ENCODE results near the gene KDM1A. TPM values are rescaled to one million over a fixed set of nuclear protein-coding genes. Genes with fewer than 3 reads are reported as not detected.

KDM1A gene
- total and polyA plus RNA-seq, 9 of the 15 experiments (the other 6 are each of a cell fraction or from before 2014, with no cell fraction given), result 59.2 to 181 (median 168) TPM

DNA sequence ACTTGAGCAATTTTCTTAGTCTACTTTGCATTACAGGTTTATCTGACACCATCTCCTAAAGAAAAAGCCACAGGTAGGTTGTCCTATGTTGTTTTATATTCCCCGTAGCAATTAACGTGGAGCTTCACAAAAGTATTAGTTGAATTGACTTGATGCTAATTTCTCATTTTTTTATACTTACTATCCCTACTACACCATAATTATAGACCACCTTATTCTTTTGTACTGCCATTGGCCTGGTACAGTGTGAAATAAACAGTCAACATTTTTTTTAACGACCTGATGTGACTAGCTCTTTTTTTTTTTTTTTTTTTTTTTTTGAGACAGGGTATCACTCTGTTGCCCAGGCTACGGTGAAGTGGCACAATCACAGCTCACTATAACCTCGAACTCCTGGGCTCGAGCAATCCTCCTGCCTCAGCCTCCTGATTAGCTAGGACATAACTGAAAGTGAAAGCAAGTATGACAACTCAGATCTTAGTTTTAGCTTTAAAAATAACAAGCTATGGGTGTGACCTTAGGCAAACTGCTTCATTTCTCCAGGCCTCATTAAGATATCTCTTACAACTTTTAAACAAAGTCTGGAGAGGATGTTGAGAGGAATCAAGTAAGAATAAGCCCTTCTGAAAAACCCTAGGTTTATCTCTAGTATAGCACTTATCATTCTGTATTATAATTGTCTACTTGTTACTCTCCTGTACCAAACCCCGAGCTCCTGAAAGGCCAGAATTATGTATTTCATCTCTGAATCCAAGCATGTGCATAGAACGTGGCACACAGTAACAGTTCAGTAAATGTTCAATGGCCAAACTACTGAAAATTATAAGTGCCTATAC is 99.9 kb downstream of the KDM1A start (continued):
- TF ChIP-seq, protein P1, sequence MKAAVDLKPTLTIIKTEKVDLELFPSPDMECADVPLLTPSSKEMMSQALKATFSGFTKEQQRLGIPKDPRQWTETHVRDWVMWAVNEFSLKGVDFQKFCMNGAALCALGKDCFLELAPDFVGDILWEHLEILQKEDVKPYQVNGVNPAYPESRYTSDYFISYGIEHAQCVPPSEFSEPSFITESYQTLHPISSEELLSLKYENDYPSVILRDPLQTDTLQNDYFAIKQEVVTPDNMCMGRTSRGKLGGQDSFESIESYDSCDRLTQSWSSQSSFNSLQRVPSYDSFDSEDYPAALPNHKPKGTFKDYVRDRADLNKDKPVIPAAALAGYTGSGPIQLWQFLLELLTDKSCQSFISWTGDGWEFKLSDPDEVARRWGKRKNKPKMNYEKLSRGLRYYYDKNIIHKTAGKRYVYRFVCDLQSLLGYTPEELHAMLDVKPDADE (conservative IDR thresholded peaks at IDR 0.05; ENCODE audit: control insufficient read depth, low read depth, low read length), result no peak
- TF ChIP-seq RCOR1 (IDR thresholded peaks at IDR 0.05; ENCODE audit: borderline replicate concordance in 1 of 2, low read depth in 2 of 2, low read length in 2 of 2), result peak in 1 of 2 experiments; percentile 76; a peak in 2 of 4 replicates
- no peak for TF ChIP-seq ETV1 (tag; conservative IDR thresholded peaks at IDR 0.05; ENCODE audit: low read depth)
- TF ChIP-seq, protein P2, sequence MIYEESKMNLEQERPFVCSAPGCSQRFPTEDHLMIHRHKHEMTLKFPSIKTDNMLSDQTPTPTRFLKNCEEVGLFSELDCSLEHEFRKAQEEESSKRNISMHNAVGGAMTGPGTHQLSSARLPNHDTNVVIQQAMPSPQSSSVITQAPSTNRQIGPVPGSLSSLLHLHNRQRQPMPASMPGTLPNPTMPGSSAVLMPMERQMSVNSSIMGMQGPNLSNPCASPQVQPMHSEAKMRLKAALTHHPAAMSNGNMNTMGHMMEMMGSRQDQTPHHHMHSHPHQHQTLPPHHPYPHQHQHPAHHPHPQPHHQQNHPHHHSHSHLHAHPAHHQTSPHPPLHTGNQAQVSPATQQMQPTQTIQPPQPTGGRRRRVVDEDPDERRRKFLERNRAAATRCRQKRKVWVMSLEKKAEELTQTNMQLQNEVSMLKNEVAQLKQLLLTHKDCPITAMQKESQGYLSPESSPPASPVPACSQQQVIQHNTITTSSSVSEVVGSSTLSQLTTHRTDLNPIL (CRISPR knock-in tag; IDR thresholded peaks at IDR 0.05), result no peak
- TF ChIP-seq L3MBTL2 (IDR thresholded peaks at IDR 0.05), result peak; percentile 59
- TF ChIP-seq, protein P3, sequence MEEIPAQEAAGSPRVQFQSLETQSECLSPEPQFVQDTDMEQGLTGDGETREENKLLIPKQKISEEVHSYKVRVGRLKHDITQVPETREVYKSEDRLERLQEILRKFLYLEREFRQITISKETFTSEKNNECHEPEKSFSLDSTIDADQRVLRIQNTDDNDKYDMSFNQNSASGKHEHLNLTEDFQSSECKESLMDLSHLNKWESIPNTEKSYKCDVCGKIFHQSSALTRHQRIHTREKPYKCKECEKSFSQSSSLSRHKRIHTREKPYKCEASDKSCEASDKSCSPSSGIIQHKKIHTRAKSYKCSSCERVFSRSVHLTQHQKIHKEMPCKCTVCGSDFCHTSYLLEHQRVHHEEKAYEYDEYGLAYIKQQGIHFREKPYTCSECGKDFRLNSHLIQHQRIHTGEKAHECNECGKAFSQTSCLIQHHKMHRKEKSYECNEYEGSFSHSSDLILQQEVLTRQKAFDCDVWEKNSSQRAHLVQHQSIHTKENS (CRISPR knock-in tag; IDR thresholded peaks at IDR 0.05), result no peak
- TF ChIP-seq MYNN (IDR thresholded peaks at IDR 0.05), result no peak
- TF ChIP-seq MYNN (CRISPR knock-in tag; IDR thresholded peaks at IDR 0.05), result no peak
- TF ChIP-seq ZNF311 (CRISPR knock-in tag; IDR thresholded peaks at IDR 0.05), result no peak
- TF ChIP-seq, protein P4, sequence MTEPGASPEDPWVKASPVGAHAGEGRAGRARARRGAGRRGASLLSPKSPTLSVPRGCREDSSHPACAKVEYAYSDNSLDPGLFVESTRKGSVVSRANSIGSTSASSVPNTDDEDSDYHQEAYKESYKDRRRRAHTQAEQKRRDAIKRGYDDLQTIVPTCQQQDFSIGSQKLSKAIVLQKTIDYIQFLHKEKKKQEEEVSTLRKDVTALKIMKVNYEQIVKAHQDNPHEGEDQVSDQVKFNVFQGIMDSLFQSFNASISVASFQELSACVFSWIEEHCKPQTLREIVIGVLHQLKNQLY (CRISPR knock-in tag; conservative IDR thresholded peaks at IDR 0.05), result no peak
- TF ChIP-seq, protein P5, sequence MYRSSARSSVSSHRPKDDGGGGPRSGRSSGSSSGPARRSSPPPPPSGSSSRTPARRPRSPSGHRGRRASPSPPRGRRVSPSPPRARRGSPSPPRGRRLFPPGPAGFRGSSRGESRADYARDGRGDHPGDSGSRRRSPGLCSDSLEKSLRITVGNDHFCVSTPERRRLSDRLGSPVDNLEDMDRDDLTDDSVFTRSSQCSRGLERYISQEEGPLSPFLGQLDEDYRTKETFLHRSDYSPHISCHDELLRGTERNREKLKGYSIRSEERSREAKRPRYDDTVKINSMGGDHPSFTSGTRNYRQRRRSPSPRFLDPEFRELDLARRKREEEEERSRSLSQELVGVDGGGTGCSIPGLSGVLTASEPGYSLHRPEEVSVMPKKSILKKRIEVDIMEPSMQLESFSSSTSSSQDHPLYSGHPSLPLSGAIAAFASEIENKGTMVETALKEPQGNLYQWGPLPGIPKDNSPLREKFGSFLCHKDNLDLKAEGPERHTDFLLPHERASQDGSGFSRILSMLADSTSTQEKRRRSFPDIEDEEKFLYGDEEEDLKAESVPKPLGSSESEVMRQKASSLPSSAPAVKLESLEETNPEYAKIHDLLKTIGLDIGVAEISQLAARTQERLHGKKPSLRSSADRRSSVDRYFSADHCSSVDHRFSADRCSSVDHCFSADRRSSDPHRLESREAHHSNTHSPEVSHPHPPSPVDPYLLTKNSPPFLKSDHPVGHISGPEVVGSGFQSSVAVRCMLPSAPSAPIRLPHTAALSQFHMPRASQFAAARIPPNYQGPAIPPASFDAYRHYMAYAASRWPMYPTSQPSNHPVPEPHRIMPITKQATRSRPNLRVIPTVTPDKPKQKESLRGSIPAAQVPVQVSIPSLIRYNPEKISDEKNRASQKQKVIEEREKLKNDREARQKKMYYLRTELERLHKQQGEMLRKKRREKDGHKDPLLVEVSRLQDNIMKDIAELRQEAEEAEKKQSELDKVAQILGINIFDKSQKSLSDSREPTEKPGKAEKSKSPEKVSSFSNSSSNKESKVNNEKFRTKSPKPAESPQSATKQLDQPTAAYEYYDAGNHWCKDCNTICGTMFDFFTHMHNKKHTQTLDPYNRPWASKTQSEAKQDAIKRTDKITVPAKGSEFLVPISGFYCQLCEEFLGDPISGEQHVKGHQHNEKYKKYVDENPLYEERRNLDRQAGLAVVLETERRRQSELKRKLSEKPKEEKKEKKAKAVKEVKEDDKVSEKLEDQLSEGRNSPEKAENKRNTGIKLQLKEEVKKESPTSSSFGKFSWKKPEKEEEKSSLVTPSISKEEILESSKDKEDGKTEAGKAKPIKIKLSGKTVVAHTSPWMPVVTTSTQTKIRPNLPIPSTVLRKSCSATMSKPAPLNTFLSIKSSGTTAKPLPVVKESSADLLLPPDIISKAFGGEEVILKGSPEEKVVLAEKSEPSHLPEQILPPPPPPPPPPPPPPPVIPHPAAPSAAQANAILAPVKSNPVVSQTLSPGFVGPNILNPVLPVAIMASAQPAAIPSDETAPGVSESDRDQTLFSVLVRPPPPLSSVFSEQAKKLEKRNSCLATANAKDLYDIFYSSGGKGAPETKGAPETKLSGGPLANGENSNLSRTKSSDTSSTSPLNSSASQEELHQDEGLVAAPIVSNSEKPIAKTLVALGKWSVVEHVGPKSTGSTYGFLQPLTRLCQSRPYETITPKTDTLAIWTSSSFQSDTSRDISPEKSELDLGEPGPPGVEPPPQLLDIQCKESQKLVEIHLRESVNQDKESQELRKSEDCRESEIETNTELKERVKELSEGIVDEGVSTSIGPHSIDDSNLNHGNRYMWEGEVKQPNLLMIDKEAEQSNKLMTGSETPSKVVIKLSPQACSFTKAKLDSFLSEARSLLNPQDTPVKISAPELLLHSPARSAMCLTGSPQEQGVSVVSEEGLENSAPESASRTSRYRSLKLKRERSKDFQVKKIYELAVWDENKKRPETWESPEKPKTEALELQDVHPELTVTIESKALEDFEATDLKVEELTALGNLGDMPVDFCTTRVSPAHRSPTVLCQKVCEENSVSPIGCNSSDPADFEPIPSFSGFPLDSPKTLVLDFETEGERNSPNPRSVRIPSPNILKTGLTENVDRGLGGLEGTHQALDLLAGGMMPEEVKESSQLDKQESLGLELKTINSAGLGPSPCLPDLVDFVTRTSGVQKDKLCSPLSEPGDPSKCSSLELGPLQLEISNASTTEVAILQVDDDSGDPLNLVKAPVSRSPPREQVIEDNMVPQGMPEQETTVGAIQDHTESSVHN (IDR thresholded peaks at IDR 0.05; ENCODE audit: borderline replicate concordance in 1 of 2, low read depth in 1 of 2), result 0 out of 4 replicates have a peak, but pooled peaks of 1 of the 2 experiments have one; percentile 20
- TF ChIP-seq CBX3 (IDR thresholded peaks at IDR 0.05; ENCODE audit: borderline replicate concordance in 1 of 2, low read length in 2 of 2), result no peak

Measured in K562 (cell line).